Measurements from ENCODE around the gene PSMC6.
"Not testable (repeated sequence)": the region's sequence is repeated elsewhere in the genome, so short reads cannot be mapped to it uniquely, and the experiment has no call there.

DNA sequence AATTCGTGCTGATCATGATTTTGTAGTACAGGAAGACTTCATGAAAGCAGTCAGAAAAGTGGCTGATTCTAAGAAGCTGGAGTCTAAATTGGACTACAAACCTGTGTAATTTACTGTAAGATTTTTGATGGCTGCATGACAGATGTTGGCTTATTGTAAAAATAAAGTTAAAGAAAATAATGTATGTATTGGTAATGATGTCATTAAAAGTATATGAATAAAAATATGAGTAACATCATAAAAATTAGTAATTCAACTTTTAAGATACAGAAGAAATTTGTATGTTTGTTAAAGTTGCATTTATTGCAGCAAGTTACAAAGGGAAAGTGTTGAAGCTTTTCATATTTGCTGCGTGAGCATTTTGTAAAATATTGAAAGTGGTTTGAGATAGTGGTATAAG, 20.5 kb downstream of the PSMC6 start:
- not testable (repeated sequence) for TF ChIP-seq YY1 (IDR thresholded peaks at IDR 0.05; ENCODE audit: insufficient read depth, insufficient read length); ZNF274 (IDR thresholded peaks at IDR 0.05; ENCODE audit: low read depth, low read length); SUZ12 (IDR thresholded peaks at IDR 0.05; ENCODE audit: extremely low read depth, insufficient read depth, insufficient read length)
